ENCODE measurements around the gene FHIT.

Gene FHIT

DNA sequence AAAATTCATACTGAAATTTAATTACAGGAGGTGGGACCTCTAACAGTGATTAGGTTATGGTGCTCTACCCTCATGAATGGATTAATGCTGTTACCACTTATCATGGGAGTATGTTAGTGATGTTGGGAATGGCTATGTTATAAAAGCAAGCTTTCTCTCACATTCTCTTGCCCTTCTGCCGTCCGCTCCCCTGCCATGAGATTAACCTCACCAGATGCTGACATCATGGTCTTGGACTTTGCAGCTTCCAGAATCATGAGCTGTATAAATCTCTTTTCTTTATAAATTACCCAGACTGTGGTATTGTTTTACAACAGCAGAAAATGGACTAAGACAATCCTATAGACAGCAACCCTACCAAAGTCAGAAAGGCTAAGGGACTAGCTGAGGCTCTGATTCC, 884.8 kb downstream of the FHIT start:
- Mint-ChIP-seq H3K27ac (peak overlapping the region in 1 of 2 donors; percentile 17), H3K4me3 (no peak overlapping the region), H3K27me3 (no peaks in the 10 kb centered on the region), H3K9me3 (peaks cover 11 to 24% of the 10 kb centered on the region in 2 donors), H3K4me1 (peaks cover 34% of the 10 kb centered on the region)
- ATAC-seq (no peak), DNase-seq (no peak)

- H3K27me3 Mint-ChIP-seq, result no peaks in the 10 kb centered on the region
- DNase-seq, result no peak
- peaks cover 34% of the 10 kb centered on the region for H3K4me1 Mint-ChIP-seq
- H3K9me3 Mint-ChIP-seq, result peaks cover 13 to 17% of the 10 kb centered on the region in 2 donors
- ATAC-seq, result peak; percentile 79
- no peak overlapping the region for H3K4me3 Mint-ChIP-seq
- peak overlapping the region in 1 of 2 donors; percentile 69 for H3K27ac Mint-ChIP-seq
Measured at GRCh38 chr3:60365360-60365759, 885.9 kb downstream of the FHIT start.

GRCh38 chr3:60364475-60364874, 886.8 kb downstream of the FHIT start:
- DNase-seq, result no peak
- Mint-ChIP-seq H3K27ac (no peak overlapping the region), H3K4me1 (peaks cover 34% of the 10 kb centered on the region), H3K27me3 (no peaks in the 10 kb centered on the region), H3K9me3 (peaks cover 10 to 11% of the 10 kb centered on the region in 2 donors), H3K4me3 (no peak overlapping the region)
- no peak for ATAC-seq

- H3K27me3 Mint-ChIP-seq, result no peaks in the 10 kb centered on the region
- ATAC-seq (peak; percentile 89), DNase-seq (peak in 1 of 2 donors; percentile 19)
- no peak overlapping the region for H3K4me3 Mint-ChIP-seq
- H3K27ac Mint-ChIP-seq, result peak overlapping the region in 1 of 2 donors; percentile 89
- peaks cover 6 to 8% of the 10 kb centered on the region in 2 donors for H3K9me3 Mint-ChIP-seq
- H3K4me1 Mint-ChIP-seq, result peaks cover 34% of the 10 kb centered on the region
Measured at GRCh38 chr3:60363817-60364216, 887.4 kb downstream of the FHIT start.

DNA sequence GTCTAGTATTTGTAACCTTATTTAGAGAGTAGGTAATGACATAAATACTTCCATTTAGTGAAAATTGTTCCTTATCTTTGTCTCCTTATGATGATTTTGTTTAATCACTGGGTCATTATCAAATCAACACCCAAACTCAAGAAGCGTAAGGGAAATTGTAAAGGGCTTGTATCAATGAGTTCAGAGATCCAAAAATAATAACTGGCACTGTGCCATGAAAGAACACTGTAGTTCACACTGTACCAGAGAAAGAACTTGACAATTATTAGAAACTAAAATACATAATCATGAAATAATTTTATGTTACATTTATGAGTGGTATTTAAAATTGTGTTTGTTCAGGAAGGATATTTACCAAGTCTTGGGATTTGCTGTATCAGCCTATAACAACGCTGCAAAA, 895.4 kb downstream of the FHIT start:
- Mint-ChIP-seq H3K27me3 (no peaks in the 10 kb centered on the region), H3K4me1 (no peaks in the 10 kb centered on the region), H3K4me3 (no peak overlapping the region), H3K27ac (no peak overlapping the region), H3K9me3 (peaks cover 0 to 6% of the 10 kb centered on the region in 2 donors)
- DNase-seq (no peak), ATAC-seq (no peak)

DNA sequence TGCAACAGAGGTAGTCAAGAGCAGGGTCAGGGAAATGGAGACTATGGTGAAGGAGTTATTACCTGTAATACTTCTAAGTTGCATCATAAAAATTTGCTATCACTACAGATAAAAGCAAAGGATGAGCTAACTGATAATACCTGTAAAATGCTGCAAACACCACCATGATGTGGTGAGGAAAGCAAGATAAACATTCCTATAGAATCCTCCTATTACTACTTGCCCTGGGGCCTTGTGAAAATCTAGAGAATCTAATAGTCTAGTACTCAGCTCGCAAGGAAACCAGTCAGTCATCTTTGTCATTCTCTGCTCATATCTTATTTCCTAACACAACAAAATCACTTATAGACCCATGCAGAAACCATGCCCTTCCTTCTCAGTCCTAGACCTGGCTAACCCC, 899.8 kb downstream of the FHIT start:
- Mint-ChIP-seq H3K4me1 (no peaks in the 10 kb centered on the region), H3K27me3 (no peaks in the 10 kb centered on the region), H3K27ac (peak overlapping the region in 1 of 2 donors; percentile 32), H3K9me3 (no peaks in the 10 kb centered on the region), H3K4me3 (no peak overlapping the region)
- DNase-seq, result no peak
- ATAC-seq, result no peak

DNA sequence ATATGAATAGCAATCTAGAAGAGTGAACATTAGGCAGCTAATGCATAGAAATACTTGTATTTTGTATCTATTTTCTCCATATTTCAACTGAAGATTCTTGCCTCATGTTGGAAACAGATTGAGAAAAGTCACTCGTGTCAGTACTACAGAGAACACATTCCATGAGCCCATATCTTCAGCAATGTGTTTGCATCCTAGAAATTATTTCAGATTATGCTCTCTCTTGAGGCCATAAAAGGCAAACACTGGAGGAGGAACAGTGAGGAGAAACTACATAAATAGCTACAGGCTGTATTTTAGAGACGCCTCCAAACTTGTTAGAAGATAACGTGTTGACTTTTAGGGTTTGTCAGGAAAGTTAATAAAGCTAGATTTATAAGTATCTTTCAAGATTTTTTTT, 906.9 kb downstream of the FHIT start:
- H3K9me3 Mint-ChIP-seq, result no peaks in the 10 kb centered on the region
- H3K27me3 Mint-ChIP-seq, result no peaks in the 10 kb centered on the region
- no peaks in the 10 kb centered on the region for H3K4me1 Mint-ChIP-seq
- ATAC-seq (no peak), DNase-seq (no peak)
- no peak overlapping the region for H3K27ac Mint-ChIP-seq
- no peak overlapping the region for H3K4me3 Mint-ChIP-seq

DNA sequence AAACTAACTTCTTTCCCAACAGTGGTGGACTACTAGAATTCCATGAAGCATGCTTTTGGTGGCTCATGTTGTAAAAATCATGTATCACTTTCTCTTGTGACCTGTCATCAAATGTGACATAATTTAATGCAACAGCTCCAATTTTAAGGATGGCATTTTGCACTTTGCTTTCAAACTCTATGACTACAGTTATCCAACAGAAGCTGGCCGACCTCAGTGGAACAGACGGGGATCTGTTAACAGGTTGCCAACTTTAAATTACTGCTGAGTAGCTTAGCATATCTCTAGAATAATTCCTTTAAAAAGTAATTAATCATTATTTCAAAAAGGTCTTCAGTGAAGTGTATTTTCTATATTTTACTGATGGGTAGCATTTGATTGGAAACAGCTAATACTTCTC, 907.4 kb downstream of the FHIT start:
- DNase-seq, result no peak
- no peak overlapping the region for H3K4me3 Mint-ChIP-seq

GRCh38 chr3:60339304-60339703, 911.9 kb downstream of the FHIT start:
- Mint-ChIP-seq H3K4me3 (no peak overlapping the region), H3K27me3 (no peaks in the 10 kb centered on the region)
- ATAC-seq, result no peak

More for the DNA sequence above, 907.4 kb downstream of the FHIT start:
- Mint-ChIP-seq H3K4me1 (no peaks in the 10 kb centered on the region), H3K9me3 (no peaks in the 10 kb centered on the region), H3K27me3 (no peaks in the 10 kb centered on the region), H3K27ac (no peak overlapping the region)
- ATAC-seq, result no peak

DNA sequence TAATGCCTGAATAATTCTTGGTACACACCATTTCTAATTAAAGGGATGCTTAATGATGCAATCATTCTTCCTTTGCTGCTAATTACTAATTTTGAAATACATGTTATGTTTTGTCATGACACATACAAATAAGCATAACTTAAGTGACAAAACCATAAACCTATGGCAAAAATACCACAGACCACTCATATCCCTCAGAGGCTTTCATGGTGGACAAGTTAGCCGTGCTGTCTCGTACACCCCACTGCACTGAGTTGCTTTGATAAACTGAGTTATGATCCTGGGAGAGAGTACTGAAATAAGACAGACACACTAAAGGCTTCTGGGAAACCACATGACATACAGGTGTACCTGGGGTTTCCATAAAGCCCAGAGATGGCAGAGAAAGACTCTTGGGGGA, 913.8 kb downstream of the FHIT start:
- H3K4me3 Mint-ChIP-seq, result no peak overlapping the region
- ATAC-seq (peak; percentile 72), DNase-seq (peak in 1 of 2 donors; percentile 9)
- no peak overlapping the region for H3K27ac Mint-ChIP-seq
- H3K27me3 Mint-ChIP-seq, result no peaks in the 10 kb centered on the region
- peaks cover 6% of the 10 kb centered on the region for H3K4me1 Mint-ChIP-seq
- no peaks in the 10 kb centered on the region for H3K9me3 Mint-ChIP-seq

More at GRCh38 chr3:60339304-60339703, 911.9 kb downstream of the FHIT start:
- no peaks in the 10 kb centered on the region for H3K9me3 Mint-ChIP-seq
- H3K4me1 Mint-ChIP-seq, result no peaks in the 10 kb centered on the region
- H3K27ac Mint-ChIP-seq, result no peak overlapping the region
- no peak for DNase-seq

DNA sequence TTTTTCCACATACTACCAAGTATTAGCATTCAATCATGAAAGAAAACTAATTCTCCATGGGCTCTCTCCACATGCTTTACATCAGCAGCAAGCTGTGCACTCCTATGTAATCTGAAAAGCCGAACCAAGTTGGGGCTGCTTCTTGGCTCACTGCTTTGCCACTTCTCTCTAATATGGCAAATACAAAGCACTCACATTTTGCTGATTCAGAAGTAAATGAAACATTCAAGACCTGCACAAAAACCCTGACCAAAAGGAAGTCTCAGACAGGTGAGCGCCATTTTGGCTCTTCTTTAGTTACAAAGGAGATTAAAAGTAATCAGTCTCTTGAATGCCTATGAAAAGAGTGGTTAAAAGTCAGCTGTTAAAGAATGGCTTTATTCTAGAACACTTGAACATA, 915.2 kb downstream of the FHIT start:
- Mint-ChIP-seq H3K9me3 (no peaks in the 10 kb centered on the region), H3K4me3 (no peak overlapping the region), H3K27ac (no peak overlapping the region), H3K4me1 (peaks cover 6% of the 10 kb centered on the region), H3K27me3 (no peaks in the 10 kb centered on the region)
- DNase-seq (no peak), ATAC-seq (no peak)

- Mint-ChIP-seq H3K9me3 (no peaks in the 10 kb centered on the region), H3K4me1 (peaks cover 6% of the 10 kb centered on the region), H3K4me3 (no peak overlapping the region), H3K27me3 (no peaks in the 10 kb centered on the region), H3K27ac (no peak overlapping the region)
- no peak for ATAC-seq
- no peak for DNase-seq
Measured at GRCh38 chr3:60333710-60334109, 917.5 kb downstream of the FHIT start.

DNA sequence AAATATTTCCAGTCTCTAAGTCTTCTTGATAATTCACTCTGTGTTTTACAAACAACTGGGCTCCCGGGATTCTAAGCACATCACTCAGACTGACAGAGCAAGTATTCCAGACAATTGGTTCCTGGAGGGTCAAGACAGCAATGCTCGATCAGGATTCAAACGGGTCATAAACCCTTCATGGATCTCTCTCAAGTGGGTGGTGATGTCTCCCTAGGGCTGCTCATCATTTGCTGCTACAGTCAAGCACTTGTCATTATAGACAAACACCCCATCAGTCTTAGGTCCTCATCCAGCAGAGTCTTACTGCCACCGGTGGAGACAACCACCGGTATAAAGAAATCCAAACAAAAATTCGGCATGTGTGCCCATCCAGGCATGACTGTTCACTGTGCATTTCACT, 921.1 kb downstream of the FHIT start:
- H3K4me3 Mint-ChIP-seq, result no peak overlapping the region
- no peak overlapping the region for H3K27ac Mint-ChIP-seq
- no peaks in the 10 kb centered on the region for H3K27me3 Mint-ChIP-seq
- ATAC-seq, result no peak
- H3K4me1 Mint-ChIP-seq, result peaks cover 6% of the 10 kb centered on the region
- peaks cover 0 to 8% of the 10 kb centered on the region in 2 donors for H3K9me3 Mint-ChIP-seq
- no peak for DNase-seq

DNA sequence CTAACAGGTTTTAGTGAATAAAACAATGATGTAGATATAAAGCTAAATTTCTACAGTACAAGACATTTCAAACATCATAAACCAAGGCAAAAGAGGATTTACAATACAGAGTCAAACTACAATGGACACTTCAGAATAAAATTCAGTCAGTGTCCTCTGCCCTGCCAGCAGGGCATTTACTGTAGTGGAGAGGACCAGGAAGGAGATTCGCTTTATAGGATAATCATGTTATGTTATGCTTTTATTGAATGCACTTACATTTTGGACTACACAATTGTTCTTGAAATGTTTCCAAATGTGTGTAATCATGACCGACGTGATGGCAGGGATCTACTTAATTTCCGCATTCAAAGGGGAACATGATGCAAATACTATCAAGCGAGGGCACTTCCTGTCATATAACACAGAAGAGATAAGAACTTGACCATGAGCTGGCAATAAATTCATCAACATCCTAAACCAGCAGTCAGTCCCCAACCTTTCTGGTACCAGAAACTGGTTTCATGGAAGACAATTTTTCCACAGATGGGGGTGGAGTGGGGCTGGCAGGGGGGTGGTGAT, 925.6 kb downstream of the FHIT start:
- Mint-ChIP-seq H3K27ac (no peak overlapping the region), H3K27me3 (no peaks in the 10 kb centered on the region)
- DNase-seq, result no peak

DNA sequence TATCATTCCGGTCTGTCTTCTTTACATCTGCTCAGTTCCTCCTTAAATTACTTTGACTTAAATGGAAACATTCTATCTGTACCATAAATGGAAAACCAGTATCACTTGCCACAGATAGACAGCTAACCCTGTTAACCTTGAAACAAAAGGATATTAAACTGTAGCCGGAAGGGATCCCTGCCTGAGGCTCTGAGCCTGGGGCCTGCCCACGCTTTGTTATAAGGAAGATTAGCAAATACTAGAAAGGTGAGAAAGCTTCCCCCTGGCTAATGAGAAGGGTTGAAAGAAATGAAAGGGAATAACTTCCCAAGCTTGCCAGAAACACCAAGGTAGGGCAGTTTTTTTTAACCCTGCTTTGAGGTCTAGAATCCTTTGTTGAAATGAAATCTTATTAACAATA, 927.6 kb downstream of the FHIT start:
- H3K27me3 Mint-ChIP-seq, result no peaks in the 10 kb centered on the region
- no peak overlapping the region for H3K4me3 Mint-ChIP-seq
- no peak overlapping the region for H3K27ac Mint-ChIP-seq
- ATAC-seq, result no peak
- H3K4me1 Mint-ChIP-seq, result no peaks in the 10 kb centered on the region
- H3K9me3 Mint-ChIP-seq, result peaks cover 0 to 8% of the 10 kb centered on the region in 2 donors
- DNase-seq, result no peak

More for the DNA sequence above, 925.6 kb downstream of the FHIT start:
- Mint-ChIP-seq H3K4me3 (no peak overlapping the region), H3K4me1 (no peaks in the 10 kb centered on the region), H3K9me3 (peaks cover 0 to 8% of the 10 kb centered on the region in 2 donors)
- no peak for ATAC-seq

- Mint-ChIP-seq H3K9me3 (peaks cover 0 to 8% of the 10 kb centered on the region in 2 donors), H3K4me1 (no peaks in the 10 kb centered on the region), H3K27me3 (no peaks in the 10 kb centered on the region), H3K27ac (no peak overlapping the region), H3K4me3 (no peak overlapping the region)
- DNase-seq, result no peak
- ATAC-seq, result no peak
Measured at GRCh38 chr3:60323180-60323579, 928.1 kb downstream of the FHIT start.

DNA sequence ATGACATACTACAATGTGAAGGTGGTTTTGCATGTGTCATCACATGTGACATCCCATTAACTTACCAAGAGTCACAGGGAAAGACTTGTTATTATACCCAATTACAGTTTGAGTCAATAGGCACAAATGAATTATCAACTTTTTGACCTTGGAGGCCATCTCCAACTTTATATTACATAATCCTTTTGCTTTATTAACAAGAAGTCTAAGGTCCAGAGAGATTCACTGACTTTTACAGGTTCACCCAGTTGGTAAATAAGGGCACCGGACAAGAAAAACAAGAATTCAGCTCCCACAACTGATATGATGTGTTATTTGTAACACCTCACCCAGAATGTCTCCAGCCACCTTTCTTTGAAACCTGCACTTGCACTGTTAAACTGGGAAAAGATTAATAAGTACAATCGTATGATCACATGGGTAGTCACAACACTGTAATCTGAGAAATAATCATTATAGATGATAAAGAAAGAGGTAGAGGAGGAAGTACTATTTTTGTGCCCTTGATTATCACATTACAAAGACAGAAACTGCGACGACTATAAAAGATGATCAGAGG, 928.9 kb downstream of the FHIT start:
- DNase-seq (no peak), ATAC-seq (no peak)
- Mint-ChIP-seq H3K4me3 (no peak overlapping the region), H3K27ac (no peak overlapping the region), H3K27me3 (no peaks in the 10 kb centered on the region), H3K4me1 (no peaks in the 10 kb centered on the region), H3K9me3 (peaks cover 0 to under 1% of the 10 kb centered on the region in 2 donors)
